GM15510 (cell line): ENCODE results near the gene AQP10.

Experiments used
- POLR2A ChIP-seq: IDR thresholded peaks from 3 replicates; pipeline ENCODE4 v1.6.1; 2011; ENCODE audit warnings: borderline replicate concordance; ENCODE audit not compliant: insufficient read length; ENCODE audit errors: extremely low read depth

Gene AQP10

DNA sequence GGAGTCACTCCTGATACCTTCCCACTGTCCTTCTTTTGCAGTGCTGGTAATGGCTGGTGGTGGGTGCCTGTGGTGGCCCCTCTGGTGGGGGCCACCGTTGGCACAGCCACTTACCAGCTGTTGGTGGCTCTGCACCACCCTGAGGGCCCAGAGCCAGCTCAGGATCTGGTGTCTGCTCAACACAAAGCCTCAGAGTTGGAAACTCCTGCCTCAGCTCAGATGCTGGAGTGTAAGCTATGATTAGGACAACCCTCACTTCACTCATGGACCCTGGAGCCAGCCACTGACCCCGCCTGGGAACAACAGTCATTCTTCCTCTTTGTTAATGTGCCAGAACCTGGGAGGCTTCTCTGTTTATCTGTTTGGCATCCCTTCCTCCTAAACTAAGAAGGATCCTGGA, 3.3 kb downstream of the AQP10 start:
- TF ChIP-seq POLR2A = no peak

DNA sequence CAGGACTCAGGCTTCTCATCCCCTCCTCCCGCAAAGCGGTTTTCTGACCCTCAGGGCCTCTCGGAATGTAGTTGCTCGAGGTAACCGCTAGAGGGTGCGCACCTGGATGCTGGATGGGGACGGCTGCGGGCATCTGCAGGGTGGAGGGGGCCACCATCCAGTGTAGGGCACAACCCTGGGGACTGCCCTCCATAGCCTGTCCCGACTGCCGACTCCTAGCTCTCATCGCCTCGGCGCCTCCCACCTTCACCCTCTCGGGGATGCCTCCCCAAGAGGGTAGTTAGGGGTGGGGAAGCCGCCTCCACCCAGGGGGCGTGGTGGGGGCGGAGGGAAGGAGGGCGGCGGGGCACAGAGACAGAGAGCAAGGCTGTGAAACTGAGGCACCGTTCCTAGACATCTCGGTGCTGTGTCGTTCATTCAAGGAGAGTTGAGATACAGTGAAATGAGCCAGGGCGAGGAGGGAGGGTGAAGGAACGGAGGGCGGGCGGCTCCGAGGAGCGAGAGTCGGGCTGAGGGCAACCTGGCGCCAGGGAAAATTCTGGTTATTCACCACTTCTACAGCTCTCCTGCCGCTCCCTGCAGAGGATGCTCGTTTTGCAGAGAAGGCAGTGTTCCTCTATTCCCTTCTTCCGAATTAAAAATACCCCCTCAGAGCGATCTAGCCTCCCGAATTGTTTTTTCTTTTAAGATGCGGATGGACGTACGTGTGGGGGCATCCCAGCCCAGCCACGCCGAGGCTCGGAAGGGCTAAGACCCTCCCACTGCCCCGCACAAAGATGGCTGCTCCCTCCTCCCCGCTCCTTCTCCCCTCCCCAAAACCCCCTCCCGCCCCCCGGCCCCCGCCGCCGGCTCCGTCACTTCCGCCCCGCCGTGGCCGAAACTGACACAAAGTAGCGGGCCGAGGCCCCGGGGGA, 4.0 kb downstream of the AQP10 start, which contains the start of gene ATP8B2:
Gene ATP8B2, plus strand, starts transcription at position 857 of the 914 bp plus-strand sequence. CDS start 2,617 bp downstream, outside the sequence.
- TF ChIP-seq POLR2A = no peak

DNA sequence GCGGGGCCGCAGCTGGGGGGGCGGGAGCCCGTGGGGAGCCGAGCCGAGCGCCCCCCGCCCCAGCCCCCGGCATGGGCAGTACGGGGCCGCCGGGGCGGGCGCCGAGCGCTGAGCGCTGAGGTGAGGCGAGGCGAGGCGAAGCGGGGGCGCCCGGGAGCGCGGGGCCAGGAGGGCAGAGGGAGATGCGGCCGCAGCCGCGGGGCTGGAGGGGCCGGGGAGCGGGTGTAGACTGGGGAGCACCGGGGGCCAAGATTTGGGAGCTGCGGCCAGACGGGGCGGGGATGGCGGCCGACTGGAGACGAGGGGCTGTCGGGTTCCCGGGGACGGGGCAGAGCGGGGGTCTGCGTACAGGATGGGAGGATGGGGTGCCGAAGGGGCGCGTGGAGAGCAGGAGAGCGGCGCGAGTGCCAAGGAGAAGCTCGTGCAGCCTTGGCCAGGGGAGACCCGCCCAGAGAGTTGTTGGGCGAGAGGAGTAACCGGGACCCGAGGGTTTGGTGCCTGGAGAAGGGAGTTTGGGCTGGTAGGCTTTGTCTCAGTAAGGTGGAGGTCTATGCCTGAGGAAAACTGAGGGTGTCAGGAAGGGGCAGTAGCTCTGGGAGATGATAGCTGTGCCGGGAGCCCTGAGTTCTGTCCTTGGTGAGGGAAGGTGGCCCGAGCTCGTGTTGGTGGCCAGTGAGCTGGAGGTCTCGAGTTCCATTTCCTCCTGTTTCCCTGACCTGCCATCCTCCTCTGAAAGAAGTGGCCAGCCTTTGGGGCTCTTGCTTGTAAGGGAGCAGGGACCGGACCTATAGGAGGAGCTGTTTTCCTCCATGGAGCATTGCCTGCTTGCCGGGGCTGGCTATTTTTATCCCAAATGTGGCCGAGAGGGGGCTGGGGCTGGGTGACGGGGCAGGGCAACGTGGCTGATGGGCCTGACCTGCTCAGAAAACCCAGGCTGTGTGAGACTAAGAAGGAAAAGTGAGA, 5.0 kb downstream of the AQP10 start:
- TF ChIP-seq POLR2A = peak; percentile 52

DNA sequence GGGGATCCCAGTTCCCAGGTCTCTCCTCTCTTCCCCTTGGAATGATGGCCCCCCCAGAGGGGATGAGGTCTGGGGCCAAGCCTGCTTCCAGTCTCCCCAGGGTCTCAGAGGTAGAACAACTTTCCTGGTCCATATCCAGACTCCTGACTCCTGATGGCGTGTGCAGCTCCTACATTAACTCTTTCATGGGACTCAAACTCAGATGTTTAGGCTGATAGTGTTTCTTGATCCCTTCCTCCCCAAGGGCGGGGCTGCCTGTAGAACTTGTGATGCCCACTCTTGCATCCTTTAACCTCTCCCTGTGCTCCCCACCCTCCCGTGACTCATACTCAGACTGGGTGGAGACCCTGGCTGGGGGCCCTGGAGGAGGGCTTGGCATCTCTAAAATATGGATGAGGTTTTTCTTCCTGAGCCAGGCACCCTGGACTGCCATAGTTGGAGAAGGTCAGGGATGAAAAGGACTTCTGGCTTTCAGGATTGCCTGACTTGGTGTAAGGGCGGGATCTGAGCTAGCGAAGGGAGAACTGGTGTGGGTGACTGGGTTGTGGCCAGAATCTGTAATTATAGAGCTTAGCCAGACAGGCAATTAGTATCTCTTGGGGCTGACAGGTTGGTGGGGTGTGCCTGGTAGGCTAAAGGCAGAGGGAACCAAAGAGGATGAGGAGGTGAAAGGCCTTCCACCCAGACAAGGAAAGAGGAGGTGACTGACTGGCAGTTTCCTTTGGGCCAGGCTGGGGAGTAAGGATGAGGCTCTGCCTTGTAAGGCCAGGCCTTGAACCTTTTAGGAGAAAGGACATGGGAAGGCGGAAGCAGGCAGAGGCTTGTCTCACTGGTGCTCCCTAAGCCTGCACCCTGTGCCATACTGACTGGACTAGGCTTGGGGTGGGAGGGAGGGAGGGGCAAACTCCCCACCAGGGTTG, 5.9 kb downstream of the AQP10 start:
- TF ChIP-seq POLR2A = no peak

DNA sequence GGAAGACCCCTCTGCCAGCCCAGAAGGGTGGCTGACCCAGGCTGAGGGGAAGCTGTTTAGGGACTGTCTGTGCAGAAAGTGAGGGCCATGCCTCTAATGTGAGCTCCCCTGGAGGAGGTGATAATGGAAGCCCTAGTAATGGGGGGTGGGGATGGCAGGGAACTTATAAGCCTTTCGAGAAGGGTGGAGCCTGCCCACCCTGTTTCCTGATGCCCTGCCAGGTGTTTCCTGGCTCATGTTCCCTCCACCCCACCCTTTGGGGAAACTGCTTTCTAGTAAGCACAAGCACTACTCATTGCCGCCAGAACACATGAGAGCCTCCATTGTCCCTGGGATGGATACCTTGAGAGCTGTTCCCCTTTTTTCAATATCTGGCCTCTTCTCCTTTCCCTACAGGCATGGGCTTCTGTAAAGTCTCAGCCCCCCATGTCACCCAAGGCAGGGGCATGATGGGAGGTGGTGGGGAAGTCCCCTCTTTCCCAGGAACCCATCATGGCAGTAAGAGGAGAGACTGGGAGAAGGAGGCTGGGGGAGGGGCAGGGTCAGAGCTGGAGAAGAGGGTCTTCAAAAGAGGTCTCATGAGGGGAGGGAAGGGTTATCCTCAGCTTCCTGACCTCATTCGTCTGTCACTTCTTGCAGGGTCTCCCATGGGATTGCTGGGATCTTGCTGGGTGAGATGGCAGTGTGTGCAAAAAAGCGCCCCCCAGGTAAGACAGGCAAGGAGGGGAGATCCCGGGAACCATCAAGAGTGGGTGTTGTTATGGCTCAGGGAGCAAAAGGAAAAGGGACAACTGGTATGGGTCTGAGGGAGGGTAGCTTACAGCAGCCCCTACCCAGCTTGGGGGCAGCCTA, 6.8 kb downstream of the AQP10 start:
- TF ChIP-seq POLR2A = no peak

DNA sequence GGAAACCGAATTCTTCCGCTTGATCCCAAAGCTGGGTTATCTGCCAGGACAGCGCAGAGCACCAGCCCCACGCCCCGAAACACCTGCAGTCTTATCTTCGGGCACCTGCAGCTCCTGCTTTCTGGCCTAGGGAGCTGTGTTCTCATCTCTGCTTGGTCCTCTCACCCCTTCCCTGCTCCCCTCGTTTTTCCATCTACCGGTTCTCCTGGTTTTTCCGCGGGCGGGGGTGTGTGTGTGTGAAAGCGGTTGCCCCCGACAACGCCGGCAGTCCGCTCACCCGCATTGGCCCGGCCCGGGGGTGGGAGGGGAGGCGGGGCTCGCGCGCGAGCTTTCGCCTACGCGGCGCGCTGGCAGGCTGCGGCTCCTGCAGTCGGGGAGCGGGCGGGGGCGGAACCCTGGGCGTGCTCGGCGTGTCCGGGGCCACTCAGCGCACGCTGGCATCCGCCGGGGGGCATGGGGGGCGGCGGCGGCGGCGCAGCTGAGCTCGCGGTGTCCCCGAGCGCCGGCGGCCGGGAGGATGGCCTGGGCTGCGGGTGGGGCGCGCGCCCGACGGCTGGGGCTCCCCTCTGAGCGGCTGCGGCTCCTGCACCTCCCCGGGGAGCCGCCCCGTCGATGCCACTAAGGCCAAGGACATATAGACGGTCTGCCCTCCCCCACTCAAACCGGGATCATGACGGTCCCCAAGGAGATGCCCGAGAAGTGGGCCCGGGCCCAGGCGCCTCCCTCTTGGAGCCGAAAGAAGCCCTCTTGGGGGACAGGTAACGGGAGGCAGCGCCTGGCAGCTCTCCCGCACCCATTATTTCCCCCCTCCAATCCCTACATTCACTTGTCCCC, 7.6 kb downstream of the AQP10 start:
- peak; percentile 16 for TF ChIP-seq POLR2A

DNA sequence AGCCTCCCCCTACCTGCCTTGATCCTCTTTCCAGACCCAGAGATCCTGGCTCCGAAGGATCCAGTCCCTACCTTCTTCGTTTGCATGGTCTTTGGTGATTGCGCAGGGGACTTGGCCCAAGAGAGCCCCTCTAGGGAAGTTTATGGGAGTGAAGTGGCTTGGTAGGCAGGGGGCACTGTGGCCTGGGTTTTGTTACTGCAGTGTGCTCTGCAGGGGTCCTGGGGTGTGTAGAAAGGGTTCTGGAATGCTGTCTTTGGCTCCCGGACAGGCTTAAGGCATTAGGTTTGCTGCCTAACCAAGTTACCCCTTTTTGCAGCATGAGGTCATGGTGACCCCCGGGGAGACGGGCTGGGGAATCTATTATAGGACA, 8.2 kb downstream of the AQP10 start:
- TF ChIP-seq POLR2A = no peak

DNA sequence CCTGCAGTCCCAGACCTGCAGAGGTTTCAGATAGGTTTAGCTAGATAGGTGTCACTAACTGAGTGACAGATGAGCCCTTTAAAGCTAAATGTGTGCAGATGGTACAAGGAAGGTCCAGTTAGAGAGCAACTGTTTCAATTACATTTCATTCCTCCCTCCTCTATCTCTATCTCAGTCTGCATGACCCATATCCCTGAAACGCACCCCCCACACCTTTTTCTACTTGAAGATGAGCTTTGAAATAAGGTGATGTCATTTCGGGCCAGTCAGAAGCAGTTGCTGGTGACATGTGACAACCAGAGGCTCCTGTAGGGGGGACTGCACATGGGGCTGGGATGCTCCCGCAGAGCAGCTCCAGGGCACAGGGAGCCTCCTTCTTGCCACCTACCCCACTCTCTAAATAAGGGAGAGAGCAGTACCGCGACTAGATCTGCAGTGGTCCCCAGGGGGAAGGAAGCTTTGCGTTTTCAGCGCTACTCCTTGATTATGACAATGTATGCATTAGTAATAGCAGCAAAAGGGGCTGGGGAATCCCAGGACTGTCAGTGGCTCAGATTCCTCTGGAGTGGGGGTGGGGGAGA, 8.7 kb downstream of the AQP10 start:
- TF ChIP-seq POLR2A = no peak

DNA sequence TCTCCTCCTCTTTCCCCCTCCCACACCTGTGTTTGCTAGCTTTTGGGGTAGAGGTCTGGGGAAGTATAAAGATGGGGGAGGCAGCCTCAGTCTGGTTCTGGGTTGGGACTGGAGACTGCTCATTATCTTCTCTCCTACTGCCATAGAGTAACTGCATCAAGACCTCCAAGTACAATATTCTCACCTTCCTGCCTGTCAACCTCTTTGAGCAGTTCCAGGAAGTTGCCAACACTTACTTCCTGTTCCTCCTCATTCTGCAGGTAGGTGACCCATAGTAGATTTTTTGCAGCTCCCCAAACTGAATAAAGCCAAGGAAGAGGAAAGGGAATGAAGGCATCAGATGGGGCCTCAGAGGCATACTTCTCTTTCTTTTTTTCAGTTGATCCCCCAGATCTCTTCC, 9.8 kb downstream of the AQP10 start:
- no peak for TF ChIP-seq POLR2A

DNA sequence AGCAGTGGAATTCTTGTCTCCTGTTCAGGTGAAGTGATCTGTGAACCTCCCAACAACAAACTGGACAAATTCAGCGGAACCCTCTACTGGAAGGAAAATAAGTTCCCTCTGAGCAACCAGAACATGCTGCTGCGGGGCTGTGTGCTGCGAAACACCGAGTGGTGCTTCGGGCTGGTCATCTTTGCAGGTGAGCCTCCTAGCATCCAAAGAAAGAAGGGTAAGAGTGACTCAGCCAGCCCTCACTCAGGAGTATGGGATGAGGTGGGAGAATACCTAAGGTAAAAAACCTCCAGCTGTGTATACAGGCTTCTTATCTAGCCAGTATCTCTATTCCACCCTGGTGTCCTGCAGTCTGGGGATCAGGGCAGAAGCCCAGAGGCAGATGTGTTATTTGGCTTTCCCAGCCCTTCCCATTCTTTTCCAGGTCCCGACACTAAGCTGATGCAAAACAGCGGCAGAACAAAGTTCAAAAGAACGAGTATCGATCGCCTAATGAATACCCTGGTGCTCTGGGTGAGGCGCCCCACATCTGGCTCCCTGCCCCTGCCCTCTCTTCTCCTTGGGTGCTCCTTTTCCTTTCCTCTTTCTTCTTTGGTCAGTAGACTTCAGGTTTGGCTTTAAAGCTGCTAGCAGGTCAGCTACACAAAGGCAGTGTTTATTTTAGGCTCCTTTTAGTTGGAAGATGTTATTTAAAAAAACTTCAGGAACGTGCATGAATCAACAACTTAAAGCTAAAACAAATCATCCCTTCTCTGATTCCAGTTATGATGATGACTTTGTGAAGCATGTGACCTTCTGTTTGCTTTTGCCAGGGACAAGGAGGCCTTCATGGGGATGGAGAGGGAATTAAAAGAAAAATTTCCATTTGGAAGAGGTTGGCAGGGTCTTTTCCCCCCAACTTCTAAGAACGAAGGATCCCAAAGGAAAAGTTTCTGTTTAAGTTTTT, 13.5 kb downstream of the AQP10 start:
- no peak for TF ChIP-seq POLR2A

DNA sequence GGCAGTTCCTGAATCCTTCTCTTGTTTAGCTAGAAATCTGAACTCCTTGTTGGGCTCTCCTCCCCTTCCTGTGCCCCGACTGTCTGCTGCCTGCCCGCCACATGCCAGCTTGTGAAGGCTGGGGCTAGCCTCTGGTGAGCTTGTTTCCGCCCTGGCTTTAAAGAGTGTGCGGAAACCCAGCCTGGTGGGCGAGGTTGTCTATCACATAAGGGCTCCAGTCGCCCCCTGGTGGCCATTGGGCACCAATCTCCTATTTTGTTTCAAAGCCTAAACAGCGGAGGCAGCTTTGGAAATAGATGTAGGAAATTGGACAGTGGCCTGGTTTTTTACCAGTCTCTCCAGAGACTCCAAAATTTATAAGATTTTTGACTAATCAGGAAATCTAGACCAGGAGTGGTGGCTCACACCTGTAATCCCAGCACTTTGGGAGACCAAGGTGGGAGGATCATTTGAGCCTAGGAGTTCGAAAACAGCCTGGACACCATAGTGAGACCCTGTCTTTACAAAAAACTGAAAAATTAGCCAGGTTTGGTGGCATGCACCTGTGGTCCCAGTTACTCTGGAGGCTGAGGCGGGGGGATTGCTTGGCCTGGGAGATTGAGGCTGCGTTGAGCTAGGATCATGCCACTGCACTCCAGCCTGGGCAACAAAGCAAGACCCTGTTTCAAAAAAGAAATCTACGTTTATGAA, 14.3 kb downstream of the AQP10 start:
- no peak for TF ChIP-seq POLR2A
